ENCODE data around the gene SPANXN4.

SPANXN4 gene, protein sequence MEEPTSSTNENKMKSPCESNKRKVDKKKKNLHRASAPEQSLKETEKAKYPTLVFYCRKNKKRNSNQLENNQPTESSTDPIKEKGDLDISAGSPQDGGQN

DNA sequence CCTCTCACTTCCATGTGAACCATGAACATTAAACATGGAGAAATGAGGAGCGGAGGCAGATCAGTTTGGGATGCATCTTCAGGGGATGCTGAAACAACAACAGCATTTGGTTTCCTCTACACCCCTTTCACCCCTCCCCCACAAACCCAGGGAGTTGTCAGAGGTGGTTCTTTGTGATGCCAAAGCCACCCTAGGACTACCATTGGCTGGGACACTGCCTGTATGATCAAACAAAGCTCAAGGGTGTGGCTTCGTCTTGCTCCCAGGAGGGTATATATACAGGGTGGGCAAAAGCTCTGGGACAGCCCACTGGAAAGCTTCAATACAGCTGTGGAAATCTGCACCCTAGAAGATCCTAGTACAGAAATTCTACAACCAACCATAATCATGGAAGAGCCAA lies at the start of gene SPANXN4:
Gene SPANXN4, plus strand, starts transcription at position 301 of the 400 bp plus-strand sequence. Its CDS starts 87 bp downstream, at position 388.
- H3K27me3 ChIP-seq (ENCODE audit: control insufficient read depth in 1 of 2, insufficient read depth in 2 of 2, low read length in 2 of 2): peaks cover 0 to 2% of the 10 kb centered on the region in 2 donors
- H3K4me1 ChIP-seq (ENCODE audit: control insufficient read depth, insufficient read depth, low read length): no peaks in the 10 kb centered on the region
- no peak within 1 kb of the TSS for H3K9ac ChIP-seq (ENCODE audit: low read length in 2 of 2)
- no peak within 1 kb of the TSS for H3K27ac ChIP-seq (ENCODE audit: low read length)
- H3K4me3 ChIP-seq (ENCODE audit: low read length in 2 of 2): no peak within 1 kb of the TSS
- H3K9me3 ChIP-seq (ENCODE audit: control insufficient read depth in 2 of 2, low read length in 2 of 2): peaks cover 0 to 3% of the 10 kb centered on the region in 2 donors
- H3K36me3 ChIP-seq (ENCODE audit: control insufficient read depth in 2 of 2, insufficient read depth in 2 of 2, low read length in 2 of 2): no peaks in the 10 kb centered on the region

DNA sequence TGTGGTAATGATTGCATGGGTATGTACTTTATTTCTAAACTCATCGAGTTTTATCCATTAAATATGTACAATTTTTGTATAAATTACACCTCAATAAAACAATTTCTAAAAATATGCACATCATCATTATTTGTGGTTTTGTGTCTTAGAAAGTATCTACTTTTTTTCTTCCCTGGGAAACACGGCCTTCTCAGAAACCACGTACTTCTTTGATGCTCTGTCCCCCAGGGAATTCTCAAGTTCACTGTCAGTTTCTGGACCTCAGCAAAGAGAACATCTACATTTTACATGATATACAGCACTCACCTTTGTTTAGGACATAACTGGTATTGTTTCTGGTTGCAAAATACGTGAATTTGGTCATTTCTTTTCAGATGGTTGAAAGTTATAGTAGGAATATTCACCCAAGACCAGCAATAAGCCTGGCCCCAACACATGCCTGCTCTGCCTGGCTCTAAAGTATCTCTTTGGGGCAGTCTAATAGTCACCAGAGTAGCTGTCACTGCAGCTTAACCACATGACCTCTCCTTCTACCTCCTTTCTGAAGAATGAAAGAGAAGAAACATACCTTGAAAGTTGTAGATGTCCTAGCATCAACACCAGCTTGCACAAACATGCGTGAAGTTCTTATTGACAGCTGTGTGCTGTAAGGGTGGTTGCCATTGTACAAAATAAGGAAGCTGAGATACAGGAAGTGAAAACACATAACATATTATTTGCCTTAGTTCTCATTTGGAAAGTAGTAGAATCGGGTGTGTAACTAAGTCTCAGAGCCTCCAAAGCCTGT lies 48.4 kb upstream of the SPANXN4 start:
- no peak overlapping the region for H3K9ac ChIP-seq (ENCODE audit: low read length in 2 of 2)
- H3K4me1 ChIP-seq (ENCODE audit: control insufficient read depth, insufficient read depth, low read length): no peaks in the 10 kb centered on the region
- no peaks in the 10 kb centered on the region for H3K27me3 ChIP-seq (ENCODE audit: control insufficient read depth in 1 of 2, insufficient read depth in 2 of 2, low read length in 2 of 2)
- no peaks in the 10 kb centered on the region for H3K36me3 ChIP-seq (ENCODE audit: control insufficient read depth in 2 of 2, insufficient read depth in 2 of 2, low read length in 2 of 2)
- H3K27ac ChIP-seq (ENCODE audit: low read length): no peak overlapping the region
- H3K4me3 ChIP-seq (ENCODE audit: low read length in 2 of 2): no peak overlapping the region
- H3K9me3 ChIP-seq (ENCODE audit: control insufficient read depth in 2 of 2, low read length in 2 of 2): no peaks in the 10 kb centered on the region

DNA sequence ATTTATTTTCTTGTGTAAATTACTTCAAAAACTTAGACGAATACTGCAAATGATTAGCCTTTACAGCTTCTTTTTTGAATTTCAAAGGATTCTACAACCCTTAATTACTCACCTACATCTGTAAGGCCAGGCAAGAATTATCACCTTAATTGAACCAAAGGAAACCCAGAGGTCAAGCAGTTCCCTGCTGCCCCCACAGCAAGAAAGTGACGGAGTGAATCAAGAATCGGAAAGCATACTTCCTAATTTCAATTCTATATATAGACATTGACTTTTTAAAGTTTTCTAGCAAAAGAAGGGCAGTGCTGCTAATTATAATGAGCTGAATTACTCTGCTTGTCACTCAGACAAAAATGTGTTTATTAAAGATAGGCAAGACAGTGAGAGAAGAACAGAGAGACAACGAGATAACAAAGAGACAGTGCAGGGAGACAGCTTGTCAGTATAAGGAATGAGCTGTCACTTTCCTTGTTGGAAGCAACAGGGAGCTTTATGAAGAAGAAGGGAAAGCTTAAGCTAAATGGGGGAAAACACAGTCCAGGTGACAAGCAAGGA lies 47.5 kb upstream of the SPANXN4 start:
- Histone ChIP-seq H3K9me3 (ENCODE audit: control insufficient read depth in 2 of 2, low read length in 2 of 2) (no peaks in the 10 kb centered on the region), H3K27me3 (ENCODE audit: control insufficient read depth in 1 of 2, insufficient read depth in 2 of 2, low read length in 2 of 2) (no peaks in the 10 kb centered on the region), H3K27ac (ENCODE audit: low read length) (no peak overlapping the region), H3K36me3 (ENCODE audit: control insufficient read depth in 2 of 2, insufficient read depth in 2 of 2, low read length in 2 of 2) (no peaks in the 10 kb centered on the region), H3K9ac (ENCODE audit: low read length in 2 of 2) (no peak overlapping the region), H3K4me3 (ENCODE audit: low read length in 2 of 2) (no peak overlapping the region), H3K4me1 (ENCODE audit: control insufficient read depth, insufficient read depth, low read length) (no peaks in the 10 kb centered on the region)

DNA sequence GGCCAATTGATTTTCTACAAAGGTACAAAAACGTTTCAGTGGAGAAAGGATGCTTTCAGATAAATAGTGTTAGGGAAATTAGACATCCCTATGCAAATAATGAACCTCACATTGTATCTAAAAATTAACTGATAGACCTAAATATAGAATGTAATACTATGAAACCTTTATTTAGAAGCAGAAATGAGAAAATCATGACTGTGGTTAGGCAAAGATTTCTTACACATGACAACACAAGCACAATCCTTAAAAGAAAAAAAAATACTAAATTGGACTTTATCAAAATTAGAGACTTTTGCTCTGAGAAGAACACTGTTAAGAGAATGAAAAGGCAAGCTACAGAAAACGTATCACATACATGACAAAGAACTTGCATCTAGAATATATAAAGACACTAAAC lies 43.0 kb upstream of the SPANXN4 start:
- no peak overlapping the region for H3K9ac ChIP-seq (ENCODE audit: low read length in 2 of 2)
- no peaks in the 10 kb centered on the region for H3K36me3 ChIP-seq (ENCODE audit: control insufficient read depth in 2 of 2, insufficient read depth in 2 of 2, low read length in 2 of 2)
- H3K4me1 ChIP-seq (ENCODE audit: control insufficient read depth, insufficient read depth, low read length): no peaks in the 10 kb centered on the region
- no peaks in the 10 kb centered on the region for H3K9me3 ChIP-seq (ENCODE audit: control insufficient read depth in 2 of 2, low read length in 2 of 2)
- H3K27me3 ChIP-seq (ENCODE audit: control insufficient read depth in 1 of 2, insufficient read depth in 2 of 2, low read length in 2 of 2): no peaks in the 10 kb centered on the region
- H3K27ac ChIP-seq (ENCODE audit: low read length): no peak overlapping the region
- no peak overlapping the region for H3K4me3 ChIP-seq (ENCODE audit: low read length in 2 of 2)

DNA sequence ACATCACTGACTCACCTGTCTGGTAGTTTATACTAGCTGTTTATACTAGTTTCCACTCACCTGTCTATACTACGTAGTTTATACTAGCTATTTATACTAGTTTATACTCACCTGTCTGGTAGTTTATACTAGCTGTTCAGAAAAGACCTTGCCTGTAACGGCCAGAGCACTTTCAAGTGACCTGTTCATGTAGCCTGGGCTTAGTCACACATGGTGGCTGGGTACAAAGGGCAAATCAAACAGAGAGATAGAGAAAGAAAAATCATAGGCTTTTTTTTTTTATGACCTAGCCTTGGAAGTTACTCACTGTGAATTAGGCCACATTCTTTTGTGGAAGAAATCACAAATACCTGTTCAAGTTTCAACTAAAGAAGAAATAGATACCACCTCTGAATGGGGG lies 30.7 kb upstream of the SPANXN4 start:
- Histone ChIP-seq H3K4me1 (ENCODE audit: control insufficient read depth, insufficient read depth, low read length) (no peaks in the 10 kb centered on the region), H3K36me3 (ENCODE audit: control insufficient read depth in 2 of 2, insufficient read depth in 2 of 2, low read length in 2 of 2) (no peaks in the 10 kb centered on the region), H3K9me3 (ENCODE audit: control insufficient read depth in 2 of 2, low read length in 2 of 2) (no peaks in the 10 kb centered on the region), H3K9ac (ENCODE audit: low read length in 2 of 2) (no peak overlapping the region), H3K4me3 (ENCODE audit: low read length in 2 of 2) (no peak overlapping the region), H3K27me3 (ENCODE audit: control insufficient read depth in 1 of 2, insufficient read depth in 2 of 2, low read length in 2 of 2) (no peaks in the 10 kb centered on the region), H3K27ac (ENCODE audit: low read length) (no peak overlapping the region)

DNA sequence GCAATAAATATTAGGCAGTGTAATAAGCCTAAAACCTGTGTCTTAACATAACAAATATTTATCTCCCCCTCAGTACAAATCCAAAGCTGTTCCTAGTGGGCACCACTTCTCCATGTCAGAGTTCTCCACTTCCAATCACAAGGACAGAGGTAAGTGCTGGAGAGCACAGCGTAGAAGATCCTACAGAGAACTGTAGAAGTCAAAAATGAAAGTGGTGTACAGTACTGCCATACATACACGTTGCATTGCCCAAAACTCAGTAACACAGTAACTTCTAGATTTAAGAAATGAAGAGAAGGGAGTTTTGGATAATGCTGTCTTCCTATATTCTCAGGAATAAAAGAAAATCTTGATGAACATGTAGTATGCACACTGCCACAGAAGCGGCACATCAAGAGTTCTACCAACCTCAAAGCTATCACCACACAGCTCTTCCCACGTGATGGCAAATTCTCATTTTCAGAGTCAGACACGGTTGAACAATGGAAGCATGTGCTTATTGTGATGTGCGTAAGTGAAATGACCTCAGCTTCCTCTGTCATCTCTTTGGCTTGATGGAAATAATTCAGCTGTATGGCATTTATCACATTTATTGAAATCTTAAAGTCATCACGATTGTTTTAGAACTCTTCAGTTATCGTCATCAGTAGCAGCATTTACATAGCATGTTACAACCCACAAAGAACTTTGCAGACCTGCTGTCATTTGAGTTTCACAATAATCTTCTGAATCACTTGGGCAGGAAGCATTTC lies 27.1 kb upstream of the SPANXN4 start:
- no peaks in the 10 kb centered on the region for H3K9me3 ChIP-seq (ENCODE audit: control insufficient read depth in 2 of 2, low read length in 2 of 2)
- no peaks in the 10 kb centered on the region for H3K4me1 ChIP-seq (ENCODE audit: control insufficient read depth, insufficient read depth, low read length)
- H3K27ac ChIP-seq (ENCODE audit: low read length): no peak overlapping the region
- no peak overlapping the region for H3K9ac ChIP-seq (ENCODE audit: low read length in 2 of 2)
- no peak overlapping the region for H3K4me3 ChIP-seq (ENCODE audit: low read length in 2 of 2)
- no peaks in the 10 kb centered on the region for H3K27me3 ChIP-seq (ENCODE audit: control insufficient read depth in 1 of 2, insufficient read depth in 2 of 2, low read length in 2 of 2)
- H3K36me3 ChIP-seq (ENCODE audit: control insufficient read depth in 2 of 2, insufficient read depth in 2 of 2, low read length in 2 of 2): no peaks in the 10 kb centered on the region

DNA sequence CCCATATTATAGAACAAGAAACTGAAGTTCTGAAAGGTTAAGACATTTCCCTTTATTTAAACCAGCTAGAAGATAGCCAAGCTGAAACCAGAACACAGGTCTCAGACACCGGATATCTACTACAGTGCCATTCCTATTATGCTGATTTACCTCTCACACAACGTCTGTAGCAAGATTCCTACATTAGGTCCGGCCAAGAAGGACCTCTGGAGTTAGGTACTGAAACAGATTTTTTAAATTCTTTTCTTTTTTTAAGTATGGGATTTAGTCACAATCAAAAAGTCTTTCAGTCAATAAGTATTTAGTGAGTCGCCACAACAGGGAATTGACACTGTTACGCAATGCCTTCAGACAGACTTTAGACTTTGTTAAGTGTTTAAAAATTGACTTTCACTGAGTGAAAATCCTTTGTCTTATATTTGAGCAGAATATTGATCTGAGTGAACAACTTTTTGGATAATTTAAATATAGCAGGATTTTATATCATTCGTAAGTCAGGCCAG lies 26.5 kb upstream of the SPANXN4 start:
- Histone ChIP-seq H3K9ac (ENCODE audit: low read length in 2 of 2) (no peak overlapping the region), H3K4me3 (ENCODE audit: low read length in 2 of 2) (no peak overlapping the region), H3K27ac (ENCODE audit: low read length) (no peak overlapping the region), H3K36me3 (ENCODE audit: control insufficient read depth in 2 of 2, insufficient read depth in 2 of 2, low read length in 2 of 2) (no peaks in the 10 kb centered on the region), H3K9me3 (ENCODE audit: control insufficient read depth in 2 of 2, low read length in 2 of 2) (no peaks in the 10 kb centered on the region), H3K4me1 (ENCODE audit: control insufficient read depth, insufficient read depth, low read length) (no peaks in the 10 kb centered on the region), H3K27me3 (ENCODE audit: control insufficient read depth in 1 of 2, insufficient read depth in 2 of 2, low read length in 2 of 2) (no peaks in the 10 kb centered on the region)

DNA sequence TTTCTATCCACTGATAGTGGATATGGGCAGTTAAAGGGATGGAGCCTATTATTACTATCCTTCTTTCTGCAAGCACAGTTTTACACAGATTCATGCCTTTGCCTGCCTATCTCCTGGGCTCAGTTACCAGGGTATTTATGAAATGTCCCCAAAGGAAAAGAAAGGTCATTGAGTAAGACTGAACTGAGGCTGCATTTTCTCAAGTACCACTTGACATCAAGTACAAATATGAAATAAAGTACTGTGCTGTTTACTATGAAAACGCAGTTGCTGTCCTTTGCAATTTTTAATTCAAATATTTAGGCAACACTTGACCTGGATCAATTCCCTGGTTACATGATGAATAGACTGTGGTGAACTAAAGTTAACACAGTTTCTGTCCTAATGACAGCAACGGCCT lies 23.5 kb upstream of the SPANXN4 start:
- no peaks in the 10 kb centered on the region for H3K9me3 ChIP-seq (ENCODE audit: control insufficient read depth in 2 of 2, low read length in 2 of 2)
- H3K9ac ChIP-seq (ENCODE audit: low read length in 2 of 2): no peak overlapping the region
- H3K4me1 ChIP-seq (ENCODE audit: control insufficient read depth, insufficient read depth, low read length): no peaks in the 10 kb centered on the region
- no peak overlapping the region for H3K4me3 ChIP-seq (ENCODE audit: low read length in 2 of 2)
- H3K27ac ChIP-seq (ENCODE audit: low read length): no peak overlapping the region
- H3K27me3 ChIP-seq (ENCODE audit: control insufficient read depth in 1 of 2, insufficient read depth in 2 of 2, low read length in 2 of 2): no peaks in the 10 kb centered on the region
- no peaks in the 10 kb centered on the region for H3K36me3 ChIP-seq (ENCODE audit: control insufficient read depth in 2 of 2, insufficient read depth in 2 of 2, low read length in 2 of 2)

DNA sequence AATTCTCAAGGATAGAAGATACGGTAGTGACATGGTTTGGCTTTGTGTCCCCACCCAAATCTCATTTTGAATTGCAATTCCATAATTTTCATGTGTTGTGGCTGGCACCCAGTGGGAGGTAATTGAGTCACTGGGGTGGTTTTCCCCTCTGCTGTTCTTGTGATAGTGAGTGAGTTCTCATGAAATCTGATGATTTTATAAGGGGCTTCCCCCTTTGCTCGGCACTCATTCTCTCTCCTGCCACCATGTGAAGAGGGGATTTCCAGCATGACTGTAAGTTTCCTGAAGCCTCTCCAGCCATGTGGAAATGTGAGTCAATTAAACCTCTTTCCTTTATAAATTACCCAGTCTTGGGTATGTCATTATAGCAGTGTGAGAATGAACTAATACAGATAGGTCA lies 8.5 kb upstream of the SPANXN4 start:
- no peaks in the 10 kb centered on the region for H3K9me3 ChIP-seq (ENCODE audit: control insufficient read depth in 2 of 2, low read length in 2 of 2)
- H3K4me3 ChIP-seq (ENCODE audit: low read length in 2 of 2): no peak overlapping the region
- no peaks in the 10 kb centered on the region for H3K4me1 ChIP-seq (ENCODE audit: control insufficient read depth, insufficient read depth, low read length)
- no peak overlapping the region for H3K9ac ChIP-seq (ENCODE audit: low read length in 2 of 2)
- H3K27ac ChIP-seq (ENCODE audit: low read length): no peak overlapping the region
- H3K27me3 ChIP-seq (ENCODE audit: control insufficient read depth in 1 of 2, insufficient read depth in 2 of 2, low read length in 2 of 2): no peaks in the 10 kb centered on the region
- H3K36me3 ChIP-seq (ENCODE audit: control insufficient read depth in 2 of 2, insufficient read depth in 2 of 2, low read length in 2 of 2): no peaks in the 10 kb centered on the region

DNA sequence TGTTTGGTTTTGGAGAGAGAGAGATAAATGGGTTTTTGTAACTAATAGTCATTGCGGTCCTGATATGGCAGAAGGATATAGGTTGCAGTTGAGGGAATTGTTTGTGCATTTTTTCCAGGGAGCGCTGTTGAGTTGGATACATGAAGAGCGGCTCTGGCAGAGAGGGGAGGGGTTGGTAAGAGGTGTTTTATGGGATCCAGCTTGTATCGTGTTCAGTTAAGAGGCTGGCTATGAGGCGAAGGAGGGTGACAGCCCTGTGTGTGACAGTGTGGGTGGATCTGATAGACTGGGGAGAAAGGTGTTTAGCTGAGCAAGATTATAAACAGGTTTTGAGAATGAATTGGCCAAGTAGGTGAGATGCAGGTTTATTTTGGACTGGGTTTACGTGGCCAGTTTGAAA lies 1.5 kb downstream of the SPANXN4 start:
- H3K27me3 ChIP-seq (ENCODE audit: control insufficient read depth in 1 of 2, insufficient read depth in 2 of 2, low read length in 2 of 2): peaks cover 0 to 2% of the 10 kb centered on the region in 2 donors
- H3K9ac ChIP-seq (ENCODE audit: low read length in 2 of 2): no peak overlapping the region
- H3K4me1 ChIP-seq (ENCODE audit: control insufficient read depth, insufficient read depth, low read length): no peaks in the 10 kb centered on the region
- H3K36me3 ChIP-seq (ENCODE audit: control insufficient read depth in 2 of 2, insufficient read depth in 2 of 2, low read length in 2 of 2): no peaks in the 10 kb centered on the region
- H3K9me3 ChIP-seq (ENCODE audit: control insufficient read depth in 2 of 2, low read length in 2 of 2): peaks cover 0 to 3% of the 10 kb centered on the region in 2 donors
- H3K4me3 ChIP-seq (ENCODE audit: low read length in 2 of 2): no peak overlapping the region
- H3K27ac ChIP-seq (ENCODE audit: low read length): no peak overlapping the region
